IPS-20b (cell line): ENCODE measurements around the gene ARID1B.

Experiments used
- H3K27ac ChIP-seq: one replicate; pipeline ENCODE4 v1.5.1; 2013; ENCODE audit warnings: low read length
- H3K27me3 ChIP-seq: 2 replicates; pipeline ENCODE4 v1.6.1; 2013; ENCODE audit warnings: mild to moderate bottlenecking, low read length, inconsistent platforms; ENCODE audit not compliant: insufficient read depth
- H3K36me3 ChIP-seq: 2 replicates; pipeline ENCODE4 v1.6.1; 2013; ENCODE audit warnings: low read depth, mild to moderate bottlenecking, inconsistent platforms, low read length, moderate library complexity; ENCODE audit not compliant: insufficient read depth
- H3K4me1 ChIP-seq: 2 replicates; pipeline ENCODE4 v1.6.1; 2013; ENCODE audit warnings: mild to moderate bottlenecking, control low read depth, inconsistent platforms, low read length, moderate library complexity; ENCODE audit not compliant: insufficient read depth
- H3K4me3 ChIP-seq: 2 replicates; pipeline ENCODE4 v1.5.1; 2013; ENCODE audit warnings: mild to moderate bottlenecking, low read length, inconsistent platforms
- H3K9ac ChIP-seq: 2 replicates; pipeline ENCODE4 v1.6.1; 2013; ENCODE audit warnings: low read depth, mild to moderate bottlenecking, inconsistent platforms, low read length, moderate library complexity
- H3K9me3 ChIP-seq: 2 replicates; pipeline ENCODE4 v1.6.1; 2013; ENCODE audit warnings: mild to moderate bottlenecking, low read depth, low read length, inconsistent platforms; ENCODE audit not compliant: insufficient read depth

ARID1B gene

GRCh38 chr6:156756630-156757610 is 20.3 kb upstream of the ARID1B start:
- Histone ChIP-seq H3K9me3 (no peaks in the 10 kb centered on the region), H3K9ac (no peak overlapping the region), H3K27ac (no peak overlapping the region), H3K4me1 (no peaks in the 10 kb centered on the region; the same call in 1 of the 2 replicates), H3K36me3 (no peaks in the 10 kb centered on the region), H3K4me3 (no peak overlapping the region), H3K27me3 (no peaks in the 10 kb centered on the region)

GRCh38 chr6:156757849-156758248 is 19.3 kb upstream of the ARID1B start:
- no peak overlapping the region for H3K9ac ChIP-seq
- no peak overlapping the region for H3K27ac ChIP-seq
- H3K9me3 ChIP-seq, result no peaks in the 10 kb centered on the region
- H3K4me1 ChIP-seq, result no peaks in the 10 kb centered on the region
- no peak overlapping the region for H3K4me3 ChIP-seq
- no peaks in the 10 kb centered on the region for H3K36me3 ChIP-seq
- no peaks in the 10 kb centered on the region for H3K27me3 ChIP-seq

- no peaks in the 10 kb centered on the region for H3K9me3 ChIP-seq
- H3K4me3 ChIP-seq, result no peak overlapping the region
- no peaks in the 10 kb centered on the region for H3K36me3 ChIP-seq
- H3K27ac ChIP-seq, result no peak overlapping the region
- no peaks in the 10 kb centered on the region for H3K27me3 ChIP-seq
- no peak overlapping the region for H3K9ac ChIP-seq
- no peaks in the 10 kb centered on the region for H3K4me1 ChIP-seq
Observed at GRCh38 chr6:156760377-156760776, 16.8 kb upstream of the ARID1B start.

GRCh38 chr6:156762547-156762946 is 14.6 kb upstream of the ARID1B start:
- Histone ChIP-seq H3K9ac (no peak overlapping the region), H3K27me3 (no peaks in the 10 kb centered on the region), H3K36me3 (no peaks in the 10 kb centered on the region), H3K9me3 (no peaks in the 10 kb centered on the region), H3K4me3 (no peak overlapping the region), H3K4me1 (no peaks in the 10 kb centered on the region; the same call in 1 of the 2 replicates), H3K27ac (no peak overlapping the region)

GRCh38 chr6:156765117-156765516 is 12.1 kb upstream of the ARID1B start:
- Histone ChIP-seq H3K9ac (no peak overlapping the region), H3K4me3 (no peak overlapping the region), H3K36me3 (no peaks in the 10 kb centered on the region), H3K4me1 (no peaks in the 10 kb centered on the region; the same call in 1 of the 2 replicates), H3K9me3 (no peaks in the 10 kb centered on the region), H3K27me3 (no peaks in the 10 kb centered on the region), H3K27ac (no peak overlapping the region)

GRCh38 chr6:156767603-156768467 is 9.3 kb upstream of the ARID1B start:
- H3K4me3 ChIP-seq, result no peak overlapping the region

GRCh38 chr6:156771047-156771446 is 6.1 kb upstream of the ARID1B start:
- H3K4me3 ChIP-seq, result no peak overlapping the region
- H3K27ac ChIP-seq, result no peak overlapping the region
- H3K27me3 ChIP-seq, result no peaks in the 10 kb centered on the region
- H3K4me1 ChIP-seq, result peaks cover 27% of the 10 kb centered on the region
- H3K9ac ChIP-seq, result no peak overlapping the region
- no peaks in the 10 kb centered on the region for H3K9me3 ChIP-seq
- H3K36me3 ChIP-seq, result no peaks in the 10 kb centered on the region

More at GRCh38 chr6:156767603-156768467, 9.3 kb upstream of the ARID1B start:
- Histone ChIP-seq H3K4me1 (no peaks in the 10 kb centered on the region; the same call in 1 of the 2 replicates), H3K9ac (no peak overlapping the region), H3K27ac (no peak overlapping the region), H3K36me3 (no peaks in the 10 kb centered on the region), H3K9me3 (no peaks in the 10 kb centered on the region), H3K27me3 (no peaks in the 10 kb centered on the region)

GRCh38 chr6:156771761-156772160 is 5.4 kb upstream of the ARID1B start:
- H3K36me3 ChIP-seq, result no peaks in the 10 kb centered on the region
- H3K27me3 ChIP-seq, result no peaks in the 10 kb centered on the region
- no peaks in the 10 kb centered on the region for H3K9me3 ChIP-seq
- H3K4me1 ChIP-seq, result peaks cover 31% of the 10 kb centered on the region
- H3K9ac ChIP-seq, result no peak overlapping the region
- H3K4me3 ChIP-seq, result no peak overlapping the region
- H3K27ac ChIP-seq, result no peak overlapping the region

- Histone ChIP-seq H3K27ac (no peak overlapping the region), H3K9me3 (no peaks in the 10 kb centered on the region), H3K4me3 (peak overlapping the region; percentile 49; the same call in 1 of the 2 replicates), H3K4me1 (peaks cover 31% of the 10 kb centered on the region), H3K27me3 (no peaks in the 10 kb centered on the region), H3K9ac (peak overlapping the region; percentile 59; the same call in 1 of the 2 replicates), H3K36me3 (no peaks in the 10 kb centered on the region)
Observed at GRCh38 chr6:156773476-156773875, 3.7 kb upstream of the ARID1B start.

GRCh38 chr6:156773935-156774852 is 3.0 kb upstream of the ARID1B start:
- H3K27ac ChIP-seq, result peak overlapping the region; percentile 50
- no peaks in the 10 kb centered on the region for H3K36me3 ChIP-seq
- H3K4me1 ChIP-seq, result peaks cover 31% of the 10 kb centered on the region
- peak overlapping the region; percentile 49 for H3K4me3 ChIP-seq
- H3K27me3 ChIP-seq, result no peaks in the 10 kb centered on the region
- H3K9ac ChIP-seq, result peak overlapping the region; percentile 59; the same call in 1 of the 2 replicates
- no peaks in the 10 kb centered on the region for H3K9me3 ChIP-seq
